CMK (cell line): Measurements from ENCODE around the gene TP73.

Experiments used
- DNase-seq: peaks from one replicate; pipeline ENCODE4 v3.0.0-alpha.2; 2010; ENCODE audit warnings: low read depth

Gene TP73

GRCh38 chr1:3708791-3709190 is 56.5 kb downstream of the TP73 start:
- DNase-seq: no peak

- peak; percentile 41 for DNase-seq
Observed at GRCh38 chr1:3710251-3710650, 57.9 kb downstream of the TP73 start.

GRCh38 chr1:3711381-3711779 is 59.1 kb downstream of the TP73 start:
- DNase-seq: no peak

- no peak for DNase-seq
Observed at GRCh38 chr1:3711780-3712451, 59.6 kb downstream of the TP73 start.

GRCh38 chr1:3712573-3713535 is 60.5 kb downstream of the TP73 start:
- DNase-seq: no peak

- no peak for DNase-seq
Observed at GRCh38 chr1:3713840-3714239, 61.5 kb downstream of the TP73 start.

- DNase-seq: no peak
Observed at GRCh38 chr1:3714284-3714741, 62.0 kb downstream of the TP73 start.

GRCh38 chr1:3714814-3715213 is 62.5 kb downstream of the TP73 start:
- DNase-seq: no peak

GRCh38 chr1:3716351-3716750 is 64.0 kb downstream of the TP73 start:
- DNase-seq: no peak

GRCh38 chr1:3717041-3717714 is 64.9 kb downstream of the TP73 start:
- DNase-seq: no peak

GRCh38 chr1:3717715-3718601 is 65.6 kb downstream of the TP73 start:
- DNase-seq: no peak

GRCh38 chr1:3718764-3719163 is 66.4 kb downstream of the TP73 start:
- DNase-seq: no peak

- DNase-seq: no peak
Observed at GRCh38 chr1:3721955-3722465, 69.7 kb downstream of the TP73 start.

- DNase-seq: no peak
Observed at GRCh38 chr1:3722846-3723245, 70.5 kb downstream of the TP73 start.

GRCh38 chr1:3724416-3725030 is 72.2 kb downstream of the TP73 start:
- DNase-seq: peak; percentile 69

- DNase-seq: no peak
Observed at GRCh38 chr1:3725366-3725765, 73.0 kb downstream of the TP73 start.

GRCh38 chr1:3727042-3727824 is 74.9 kb downstream of the TP73 start:
- DNase-seq: peak; percentile 64

- no peak for DNase-seq
Observed at GRCh38 chr1:3727825-3728776, 75.8 kb downstream of the TP73 start.
